GM19452 (cell line): Measurements from ENCODE around the gene FGFBP3.
"Not testable (repeated sequence)": the region's sequence is repeated elsewhere in the genome, so short reads cannot be mapped to it uniquely, and the experiment has no call there.

Source experiments
- ATAC-seq: cut with Tn5 transposase; IDR thresholded peaks from one replicate; pipeline ENCODE4 v1.9.1; 2021; ENCODE audit not compliant: unreplicated experiment

The FGFBP3 gene

GRCh38 chr10:91901784-91902677 lies 7.3 kb downstream of the FGFBP3 start:
- no peak for ATAC-seq

GRCh38 chr10:91897421-91897820 lies 11.9 kb downstream of the FGFBP3 start:
- no peak for ATAC-seq

GRCh38 chr10:91896212-91896756 lies 13.0 kb downstream of the FGFBP3 start:
- no peak for ATAC-seq

GRCh38 chr10:91894261-91894685 lies 15.0 kb downstream of the FGFBP3 start:
- ATAC-seq = not testable (repeated sequence)

GRCh38 chr10:91893051-91893450 lies 16.2 kb downstream of the FGFBP3 start:
- ATAC-seq = no peak

GRCh38 chr10:91891125-91892001 lies 17.9 kb downstream of the FGFBP3 start:
- no peak for ATAC-seq

GRCh38 chr10:91887272-91888076 lies 21.8 kb downstream of the FGFBP3 start:
- no peak for ATAC-seq

GRCh38 chr10:91886954-91887271 lies 22.4 kb downstream of the FGFBP3 start:
- no peak for ATAC-seq

- ATAC-seq = no peak
Measured at GRCh38 chr10:91885362-91886079, 23.8 kb downstream of the FGFBP3 start.

- ATAC-seq = no peak
Measured at GRCh38 chr10:91884536-91884935, 24.8 kb downstream of the FGFBP3 start.

- ATAC-seq = no peak
Measured at GRCh38 chr10:91883549-91884444, 25.5 kb downstream of the FGFBP3 start.

- no peak for ATAC-seq
Measured at GRCh38 chr10:91880310-91880709, 29.0 kb downstream of the FGFBP3 start.

GRCh38 chr10:91879515-91880170 lies 29.6 kb downstream of the FGFBP3 start:
- ATAC-seq = no peak

- no peak for ATAC-seq
Measured at GRCh38 chr10:91875779-91876178, 33.5 kb downstream of the FGFBP3 start.

GRCh38 chr10:91875156-91875555 lies 34.1 kb downstream of the FGFBP3 start:
- ATAC-seq = no peak

GRCh38 chr10:91865562-91866081 lies 43.7 kb downstream of the FGFBP3 start:
- ATAC-seq = no peak

GRCh38 chr10:91864744-91865143 lies 44.5 kb downstream of the FGFBP3 start:
- ATAC-seq = no peak

- ATAC-seq = no peak
Measured at GRCh38 chr10:91864099-91864498, 45.2 kb downstream of the FGFBP3 start.
